SK-N-SH (cell line): ENCODE measurements around the gene RNF13. TPM values are rescaled to one million over a fixed set of nuclear protein-coding genes. Genes with fewer than 3 reads are reported as not detected.

Source experiments
- CTCF ChIA-PET: fragments of 300-600, 350-600 bp; formaldehyde crosslinking; extraction: SDS; loops from one replicate; lab custom pipeline; 2021; lab: Yijun Ruan, JAX
- POLR2A ChIA-PET: fragments of 350-600 bp; sonication (Branson Sonifier 250); formaldehyde crosslinking; extraction: SDS; loops from one replicate; lab custom pipeline; 2020; ENCODE audit warnings: antibody characterized with exemption, inconsistent platforms; lab: Yijun Ruan, JAX
- DNase-seq: peaks from one replicate; pipeline ENCODE4 v3.0.0; 2012
- H2AFZ ChIP-seq: fragments of 200-600 bp; sonication (generic); 2 replicates; pipeline ENCODE4 v1.8.1; 2016; ENCODE audit warnings: antibody characterized with exemption, mild to moderate bottlenecking, low read depth
- H3F3A ChIP-seq: fragments of 200-600 bp; sonication (generic); replicated peaks from 2 replicates; pipeline ENCODE3; 2016; ENCODE audit warnings: antibody characterized with exemption, mild to moderate bottlenecking; ENCODE audit not compliant: insufficient read depth
- H3K27ac ChIP-seq, 2 experiments: fragments of 200-500 bp in 1 of 2; fragments of 200-600 bp in 1 of 2; sonication (Bioruptor generic) in 1 of 2; sonication (generic), shearing (Covaris generic) in 1 of 2; 2 replicates each; pipeline versions ENCODE4 v1.5.1 to v1.6.1; 2014 to 2016; ENCODE audit warnings: low read depth in 2 of 2, inconsistent platforms in 1 of 2, low read length in 1 of 2, mild to moderate bottlenecking in 1 of 2, mixed read lengths in 1 of 2
- H3K27me3 ChIP-seq: fragments of 200-600 bp; sonication (generic), shearing (Covaris generic); 2 replicates; pipeline ENCODE4 v1.6.1; 2016; ENCODE audit warnings: mixed run types; ENCODE audit not compliant: insufficient read depth
- H3K36me3 ChIP-seq, 2 experiments: fragments of 200-500 bp in 1 of 2; fragments of 200-600 bp in 1 of 2; sonication (Bioruptor generic) in 1 of 2; sonication (generic) in 1 of 2; replicated peaks in 1 of 2; 2 replicates each; pipeline versions ENCODE3 to v1.5.1; 2014 to 2016; ENCODE audit warnings: low read length in 1 of 2, mild to moderate bottlenecking in 1 of 2; ENCODE audit not compliant: insufficient read depth in 2 of 2, control insufficient read depth in 1 of 2
- H3K4me1 ChIP-seq, 2 experiments: fragments of 200-500 bp in 1 of 2; fragments of 200-600 bp in 1 of 2; sonication (Bioruptor generic) in 1 of 2; sonication (generic), shearing (Covaris generic) in 1 of 2; 2 replicates each; pipeline versions ENCODE4 v1.5.1 to v1.6.1; 2014 to 2016; ENCODE audit warnings: low read depth in 1 of 2, low read length in 1 of 2, mixed run types in 1 of 2; ENCODE audit not compliant: insufficient read depth in 2 of 2, control insufficient read depth in 1 of 2
- H3K4me2 ChIP-seq: fragments of 200-600 bp; sonication (generic), shearing (Covaris generic); 2 replicates; pipeline ENCODE4 v1.6.1; 2017; ENCODE audit warnings: mixed run types
- H3K4me3 ChIP-seq, 2 experiments: fragments of 200-500 bp in 1 of 2; fragments of 200-600 bp in 1 of 2; sonication (Bioruptor generic) in 1 of 2; sonication (generic), shearing (Covaris generic) in 1 of 2; 2 replicates each; pipeline versions ENCODE4 v1.5.1 to v1.8.1; 2014 to 2016; ENCODE audit warnings: low read depth in 2 of 2, inconsistent platforms in 1 of 2, low read length in 1 of 2, mild to moderate bottlenecking in 1 of 2, mixed read lengths in 1 of 2, moderate library complexity in 1 of 2
- H3K79me2 ChIP-seq: fragments of 200-600 bp; sonication (generic); 2 replicates; pipeline ENCODE4 v1.8.1; 2017; ENCODE audit warnings: mild to moderate bottlenecking; ENCODE audit not compliant: insufficient read depth
- H3K9ac ChIP-seq: fragments of 200-600 bp; sonication (generic); 2 replicates; pipeline ENCODE4 v1.6.1; 2017; ENCODE audit warnings: mixed run types
- H3K9me2 ChIP-seq: fragments of 200-600 bp; sonication (generic); 2 replicates; pipeline ENCODE4 v1.6.1; 2017; ENCODE audit warnings: mixed run types
- H3K9me3 ChIP-seq: fragments of 200-600 bp; sonication (generic); 2 replicates; pipeline ENCODE4 v1.6.1; 2017; ENCODE audit warnings: mixed run types, mild to moderate bottlenecking, moderate library complexity
- H4K20me1 ChIP-seq: fragments of 200-600 bp; sonication (generic); 2 replicates; pipeline ENCODE4 v1.6.1; 2017; ENCODE audit warnings: mild to moderate bottlenecking, mixed run types; ENCODE audit not compliant: insufficient read depth
- GABPA ChIP-seq: IDR thresholded peaks from 2 replicates; pipeline ENCODE4 v1.4.0; 2012; ENCODE audit warnings: low read depth, mild to moderate bottlenecking
- NRF1 ChIP-seq: IDR thresholded peaks from 2 replicates; pipeline ENCODE4 v1.6.1; 2012; ENCODE audit warnings: low read depth, mild to moderate bottlenecking, low read length
- PBX3 ChIP-seq: IDR thresholded peaks from 2 replicates; pipeline ENCODE4; 2012
- POLR2AphosphoS5 ChIP-seq: IDR thresholded peaks from 2 replicates; pipeline ENCODE4 v1.6.1; 2012; ENCODE audit warnings: low read depth, low read length
- RCOR1 ChIP-seq: fragments of 150-350 bp; IDR thresholded peaks from 2 replicates; pipeline ENCODE4 v1.6.1; 2017; ENCODE audit warnings: antibody characterized with exemption, low read length
- RXRA ChIP-seq: IDR thresholded peaks from 2 replicates; pipeline ENCODE4 v1.4.0; 2012; ENCODE audit warnings: low read depth, mild to moderate bottlenecking, borderline replicate concordance
- SMC3 ChIP-seq: IDR thresholded peaks from 2 replicates; pipeline ENCODE4 v1.6.1; 2012; ENCODE audit warnings: low read depth, low read length, improper control_type of control experiment
- USF1 ChIP-seq: IDR thresholded peaks from 2 replicates; pipeline ENCODE4 v1.4.0; 2012; ENCODE audit warnings: low read depth, borderline replicate concordance
- WGBS: methylation state at CpG from one replicate; pipeline ENCODE4 v1.1.6; 2017; ENCODE audit warnings: low lambda C conversion rate; 5-methylcytosine and 5-hydroxymethylcytosine counted together
- polyA plus RNA-seq, 3 experiments: library from polyadenylated mRNA; depleted of rRNA; stranded (reverse); fragments of >200 nt; gene quantifications; 2 replicates each; pipeline ENCODE4 v1.2.3, GENCODE V29; 2012
- TF ChIP-seq, protein P1 (sequence below): IDR thresholded peaks from 2 replicates; pipeline ENCODE4 v1.6.1; 2012; ENCODE audit warnings: mild to moderate bottlenecking, low read depth, low read length, moderate library complexity
- TF ChIP-seq, protein P2 (sequence below): fragments of 200-600 bp; sonication (generic); IDR thresholded peaks from 2 replicates; pipeline ENCODE4 v1.6.1; 2017; ENCODE audit warnings: antibody characterized with exemption, mild to moderate bottlenecking, moderate library complexity

The RNF13 gene
- polyA plus RNA-seq, 1 of the 3 experiments (the other 2 are of a cell fraction) = 14.9 TPM

GRCh38 chr3:149989307-149989706 is 176.3 kb downstream of the RNF13 start (continued):
- TF ChIP-seq, protein P1, sequence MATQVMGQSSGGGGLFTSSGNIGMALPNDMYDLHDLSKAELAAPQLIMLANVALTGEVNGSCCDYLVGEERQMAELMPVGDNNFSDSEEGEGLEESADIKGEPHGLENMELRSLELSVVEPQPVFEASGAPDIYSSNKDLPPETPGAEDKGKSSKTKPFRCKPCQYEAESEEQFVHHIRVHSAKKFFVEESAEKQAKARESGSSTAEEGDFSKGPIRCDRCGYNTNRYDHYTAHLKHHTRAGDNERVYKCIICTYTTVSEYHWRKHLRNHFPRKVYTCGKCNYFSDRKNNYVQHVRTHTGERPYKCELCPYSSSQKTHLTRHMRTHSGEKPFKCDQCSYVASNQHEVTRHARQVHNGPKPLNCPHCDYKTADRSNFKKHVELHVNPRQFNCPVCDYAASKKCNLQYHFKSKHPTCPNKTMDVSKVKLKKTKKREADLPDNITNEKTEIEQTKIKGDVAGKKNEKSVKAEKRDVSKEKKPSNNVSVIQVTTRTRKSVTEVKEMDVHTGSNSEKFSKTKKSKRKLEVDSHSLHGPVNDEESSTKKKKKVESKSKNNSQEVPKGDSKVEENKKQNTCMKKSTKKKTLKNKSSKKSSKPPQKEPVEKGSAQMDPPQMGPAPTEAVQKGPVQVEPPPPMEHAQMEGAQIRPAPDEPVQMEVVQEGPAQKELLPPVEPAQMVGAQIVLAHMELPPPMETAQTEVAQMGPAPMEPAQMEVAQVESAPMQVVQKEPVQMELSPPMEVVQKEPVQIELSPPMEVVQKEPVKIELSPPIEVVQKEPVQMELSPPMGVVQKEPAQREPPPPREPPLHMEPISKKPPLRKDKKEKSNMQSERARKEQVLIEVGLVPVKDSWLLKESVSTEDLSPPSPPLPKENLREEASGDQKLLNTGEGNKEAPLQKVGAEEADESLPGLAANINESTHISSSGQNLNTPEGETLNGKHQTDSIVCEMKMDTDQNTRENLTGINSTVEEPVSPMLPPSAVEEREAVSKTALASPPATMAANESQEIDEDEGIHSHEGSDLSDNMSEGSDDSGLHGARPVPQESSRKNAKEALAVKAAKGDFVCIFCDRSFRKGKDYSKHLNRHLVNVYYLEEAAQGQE = no peak
- TF ChIP-seq POLR2AphosphoS5 = no peak
- TF ChIP-seq SMC3 = no peak
- TF ChIP-seq NRF1 = no peak
- no peak for TF ChIP-seq RCOR1
- no peak for TF ChIP-seq PBX3
- no peak for TF ChIP-seq RXRA

GRCh38 chr3:149990423-149990948 is 177.5 kb downstream of the RNF13 start:
- 85% methylated on average over 1 of the region's 1 CpG for WGBS
- peaks cover 17% of the 10 kb centered on the region for H3K9me3 ChIP-seq
- no peaks in the 10 kb centered on the region for H3K79me2 ChIP-seq
- no peak overlapping the region for H3K4me3 ChIP-seq
- H2AFZ ChIP-seq = no peak overlapping the region
- peaks cover 8% of the 10 kb centered on the region for H3F3A ChIP-seq
- ChIA-PET CTCF (no interaction called here), POLR2A (no interaction called here)
- H3K9me2 ChIP-seq = no peaks in the 10 kb centered on the region
- no peak overlapping the region for H3K9ac ChIP-seq
- no peaks in the 10 kb centered on the region for H4K20me1 ChIP-seq
- H3K4me2 ChIP-seq = no peak overlapping the region
- no peaks in the 10 kb centered on the region for H3K36me3 ChIP-seq
- H3K27ac ChIP-seq = peak overlapping the region in 1 of 2 experiments; percentile 48; a peak in 1 of 4 replicates
- DNase-seq = no peak
- no peak for TF ChIP-seq SMC3
- TF ChIP-seq, protein P2, sequence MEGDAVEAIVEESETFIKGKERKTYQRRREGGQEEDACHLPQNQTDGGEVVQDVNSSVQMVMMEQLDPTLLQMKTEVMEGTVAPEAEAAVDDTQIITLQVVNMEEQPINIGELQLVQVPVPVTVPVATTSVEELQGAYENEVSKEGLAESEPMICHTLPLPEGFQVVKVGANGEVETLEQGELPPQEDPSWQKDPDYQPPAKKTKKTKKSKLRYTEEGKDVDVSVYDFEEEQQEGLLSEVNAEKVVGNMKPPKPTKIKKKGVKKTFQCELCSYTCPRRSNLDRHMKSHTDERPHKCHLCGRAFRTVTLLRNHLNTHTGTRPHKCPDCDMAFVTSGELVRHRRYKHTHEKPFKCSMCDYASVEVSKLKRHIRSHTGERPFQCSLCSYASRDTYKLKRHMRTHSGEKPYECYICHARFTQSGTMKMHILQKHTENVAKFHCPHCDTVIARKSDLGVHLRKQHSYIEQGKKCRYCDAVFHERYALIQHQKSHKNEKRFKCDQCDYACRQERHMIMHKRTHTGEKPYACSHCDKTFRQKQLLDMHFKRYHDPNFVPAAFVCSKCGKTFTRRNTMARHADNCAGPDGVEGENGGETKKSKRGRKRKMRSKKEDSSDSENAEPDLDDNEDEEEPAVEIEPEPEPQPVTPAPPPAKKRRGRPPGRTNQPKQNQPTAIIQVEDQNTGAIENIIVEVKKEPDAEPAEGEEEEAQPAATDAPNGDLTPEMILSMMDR = no peak
- TF ChIP-seq USF1 = no peak
- TF ChIP-seq GABPA = no peak
- TF ChIP-seq, all 33 proteins: peak for 0
- Histone ChIP-seq H3K4me1 (no peaks in the 10 kb centered on the region), H3K27me3 (no peaks in the 10 kb centered on the region)
